ENCODE results near the gene HBEGF. TPM values are rescaled to one million over a fixed set of nuclear protein-coding genes. Genes with fewer than 3 reads are reported as not detected.

HBEGF gene
- total and polyA plus RNA-seq, 2 donors (not counting 1 experiment from before 2014, with no cell fraction given) = 0.89 to 2.4 TPM

GRCh38 chr5:140309706-140310249, 36.6 kb downstream of the HBEGF start:
- Mint-ChIP-seq H3K9me3 (ENCODE audit: insufficient read depth) (no peaks in the 10 kb centered on the region), H3K27me3 (peaks cover 21% of the 10 kb centered on the region), H3K4me1 (no peaks in the 10 kb centered on the region), H3K27ac (no peak overlapping the region), H3K4me3 (no peak overlapping the region)
- no peaks in the 10 kb centered on the region for H3K27me3 ChIP-seq (replicated peaks in 1 of 4; ENCODE audit: control extremely low read depth in 1 of 4, control insufficient read depth in 3 of 4, insufficient read depth in 4 of 4, low read length in 3 of 4)
- TF ChIP-seq EZH2 (IDR thresholded peaks at IDR 0.05; ENCODE audit: borderline replicate concordance, insufficient read depth, low read depth, low read length, poor library complexity, severe bottlenecking) (no peak), CTCF (IDR thresholded peaks at IDR 0.05) (no peak)
- no peaks in the 10 kb centered on the region for H3K36me3 ChIP-seq (replicated peaks in 1 of 2; ENCODE audit: control extremely low read depth in 1 of 2, control insufficient read depth in 1 of 2, extremely low read depth in 1 of 2, insufficient read depth in 2 of 2, low read length in 1 of 2)
- no peak overlapping the region for H3K4me3 ChIP-seq (ENCODE audit: control extremely low read depth in 1 of 5, extremely low read depth in 1 of 5, insufficient read depth in 1 of 5, low read depth in 2 of 5, low read length in 4 of 5)
- no peak overlapping the region for H3K4me2 ChIP-seq (replicated peaks; ENCODE audit: low read depth, low read length, poor library complexity, severe bottlenecking)
- H3K27ac ChIP-seq (ENCODE audit: low read length in 2 of 2) = no peak overlapping the region
- DNase-seq (no peak), ATAC-seq (ENCODE audit: low read depth) (no peak)
- no peaks in the 10 kb centered on the region for H4K20me1 ChIP-seq (ENCODE audit: control insufficient read depth, insufficient read depth, low read length, poor library complexity, severe bottlenecking)
- H3K79me2 ChIP-seq (ENCODE audit: control insufficient read depth, insufficient read depth, low read length) = no peaks in the 10 kb centered on the region
- no peak overlapping the region for H3K9ac ChIP-seq (ENCODE audit: low read length)
- POLR2A ChIA-PET = no interaction called here
- no peaks in the 10 kb centered on the region for H3K9me3 ChIP-seq (ENCODE audit: control extremely low read depth in 1 of 3, control insufficient read depth in 2 of 3, insufficient read depth in 1 of 3, low read length in 2 of 3)
- WGBS (ENCODE audit: insufficient coverage) = 100% methylated on average over 3 of the region's 3 CpGs
- H3K4me1 ChIP-seq (ENCODE audit: control insufficient read depth in 2 of 2, insufficient read depth in 2 of 2, low read length in 2 of 2) = no peaks in the 10 kb centered on the region
- CTCF ChIA-PET = interaction anchor here (1.4 kb wide), 1 partner anchor 37 kb away, joined by 5 read pairs; the partner anchor contains the start of gene HBEGF
- intact Hi-C loops (cut with micrococcal nuclease) = loop anchor here (10.0 kb wide), 1 partner anchor 255 kb away; the partner anchor contains the start of genes APBB3 and SLC35A4
- H2AFZ ChIP-seq (ENCODE audit: insufficient read depth, low read depth, low read length, poor library complexity, severe bottlenecking) = no peak overlapping the region

- H3K27ac Mint-ChIP-seq = no peak overlapping the region
- Histone ChIP-seq H3K36me3 (replicated peaks in 1 of 2; ENCODE audit: control extremely low read depth in 1 of 2, control insufficient read depth in 1 of 2, extremely low read depth in 1 of 2, insufficient read depth in 2 of 2, low read length in 1 of 2) (no peaks in the 10 kb centered on the region), H2AFZ (ENCODE audit: insufficient read depth, low read depth, low read length, poor library complexity, severe bottlenecking) (no peak overlapping the region), H3K27ac (ENCODE audit: low read length in 2 of 2) (no peak overlapping the region), H3K4me1 (ENCODE audit: control insufficient read depth in 2 of 2, insufficient read depth in 2 of 2, low read length in 2 of 2) (peaks cover 12% of the 10 kb centered on the region in 2 donors), H3K79me2 (ENCODE audit: control insufficient read depth, insufficient read depth, low read length) (peaks cover 25% of the 10 kb centered on the region), H4K20me1 (ENCODE audit: control insufficient read depth, insufficient read depth, low read length, poor library complexity, severe bottlenecking) (no peaks in the 10 kb centered on the region), H3K27me3 (replicated peaks in 1 of 4; ENCODE audit: control extremely low read depth in 1 of 4, control insufficient read depth in 3 of 4, insufficient read depth in 4 of 4, low read length in 3 of 4) (no peaks in the 10 kb centered on the region), H3K4me3 (ENCODE audit: control extremely low read depth in 1 of 5, extremely low read depth in 1 of 5, insufficient read depth in 1 of 5, low read depth in 2 of 5, low read length in 4 of 5) (no peak overlapping the region), H3K9me3 (ENCODE audit: control extremely low read depth in 1 of 3, control insufficient read depth in 2 of 3, insufficient read depth in 1 of 3, low read length in 2 of 3) (no peaks in the 10 kb centered on the region), H3K9ac (ENCODE audit: low read length) (no peak overlapping the region), H3K4me2 (replicated peaks; ENCODE audit: low read depth, low read length, poor library complexity, severe bottlenecking) (no peak overlapping the region)
- TF ChIP-seq EZH2 (IDR thresholded peaks at IDR 0.05; ENCODE audit: borderline replicate concordance, insufficient read depth, low read depth, low read length, poor library complexity, severe bottlenecking) (no peak), CTCF (IDR thresholded peaks at IDR 0.05) (no peak)
- no peak for ATAC-seq (ENCODE audit: low read depth)
- no peak overlapping the region for H3K4me3 Mint-ChIP-seq
- ChIA-PET POLR2A (no interaction called here), CTCF (no interaction called here)
- intact Hi-C loops (cut with micrococcal nuclease) = loop anchor here (10.0 kb wide), 1 partner anchor 259 kb away; the partner anchor contains the start of genes APBB3 and SLC35A4
- no peak for DNase-seq
- WGBS (ENCODE audit: insufficient coverage) = no CpG with 5 or more reads among the region's 1 CpG
- H3K9me3 Mint-ChIP-seq (ENCODE audit: insufficient read depth) = no peaks in the 10 kb centered on the region
- peaks cover 24% of the 10 kb centered on the region for H3K27me3 Mint-ChIP-seq
- peaks cover 11% of the 10 kb centered on the region for H3K4me1 Mint-ChIP-seq
Observed at GRCh38 chr5:140305471-140305870, 40.9 kb downstream of the HBEGF start.

All from B cell (primary cell).